ENCODE results near the gene EEIG1.

- TF ChIP-seq CTCF (IDR thresholded peaks at IDR 0.05) (no peak), POLR2AphosphoS5 (IDR thresholded peaks at IDR 0.05) (no peak), POLR2A (IDR thresholded peaks at IDR 0.05) (no peak)
Observed at GRCh38 chr9:127961155-127961490, 19.7 kb downstream of the EEIG1 start.

Measured in prostate gland (tissue), 2 donors.